DOHH2 (cell line): ENCODE results near the gene EML1.

Experiments
- H3F3A ChIP-seq: fragments of 200-600 bp; sonication (generic), shearing (Covaris generic); 2 replicates; pipeline ENCODE4 v1.6.0; 2016; ENCODE audit warnings: antibody characterized with exemption, mild to moderate bottlenecking; ENCODE audit not compliant: control insufficient read depth, insufficient read depth
- H3K27ac ChIP-seq: fragments of 200-600 bp; sonication (generic); 2 replicates; pipeline ENCODE4 v1.5.1; 2014; ENCODE audit warnings: low read depth, mild to moderate bottlenecking, low read length, moderate library complexity
- H3K27me3 ChIP-seq: fragments of 200-600 bp; sonication (generic); 2 replicates; pipeline ENCODE4 v1.6.1; 2014; ENCODE audit warnings: mild to moderate bottlenecking, low read length, mixed read lengths; ENCODE audit not compliant: control insufficient read depth
- H3K36me3 ChIP-seq: fragments of 200-600 bp; sonication (generic); 2 replicates; pipeline ENCODE4 v1.6.1; 2014; ENCODE audit warnings: mild to moderate bottlenecking, low read length, moderate library complexity, mixed read lengths; ENCODE audit not compliant: control insufficient read depth
- H3K4me1 ChIP-seq: fragments of 200-600 bp; sonication (generic); 2 replicates; pipeline ENCODE4 v1.6.1; 2014; ENCODE audit warnings: mild to moderate bottlenecking, low read length, mixed read lengths; ENCODE audit not compliant: control insufficient read depth
- H3K4me2 ChIP-seq: fragments of 200-600 bp; sonication (generic); 2 replicates; pipeline ENCODE4 v1.6.0; 2014; ENCODE audit warnings: mild to moderate bottlenecking, low read length, moderate library complexity
- H3K4me3 ChIP-seq: fragments of 200-600 bp; sonication (generic); 2 replicates; pipeline ENCODE4 v1.5.1; 2014; ENCODE audit warnings: mild to moderate bottlenecking, low read length, mixed read lengths
- H3K79me2 ChIP-seq: fragments of 200-600 bp; sonication (generic); 2 replicates; pipeline ENCODE4 v1.6.1; 2014; ENCODE audit warnings: mild to moderate bottlenecking, low read length, mixed read lengths; ENCODE audit not compliant: control insufficient read depth
- H3K9me2 ChIP-seq: fragments of 200-600 bp; sonication (generic); replicated peaks from 2 replicates; pipeline ENCODE4 v1.6.1; 2014; ENCODE audit warnings: mild to moderate bottlenecking, low read length, mixed read lengths; ENCODE audit not compliant: control insufficient read depth
- H3K9me3 ChIP-seq: fragments of 200-600 bp; sonication (generic); 2 replicates; pipeline ENCODE4 v1.6.1; 2014; ENCODE audit warnings: antibody characterized with exemption, low read length, mixed read lengths; ENCODE audit not compliant: control insufficient read depth, insufficient read depth
- H4K20me1 ChIP-seq: fragments of 200-600 bp; sonication (generic); 2 replicates; pipeline ENCODE4 v1.6.0; 2014; ENCODE audit warnings: low read depth, mild to moderate bottlenecking, antibody characterized with exemption, low read length, moderate library complexity; ENCODE audit not compliant: control insufficient read depth, insufficient read depth
- CTCF ChIP-seq: fragments of 200-600 bp; sonication (generic); IDR thresholded peaks from one replicate; pipeline ENCODE4 v1.5.1; 2014; ENCODE audit warnings: antibody characterized with exemption, mild to moderate bottlenecking, low read depth, low read length; ENCODE audit not compliant: poor library complexity, severe bottlenecking
- EZH2phosphoT487 ChIP-seq: fragments of 200-600 bp; sonication (generic); IDR thresholded peaks from 2 replicates; pipeline ENCODE4 v1.6.1; 2017; ENCODE audit warnings: borderline replicate concordance, mild to moderate bottlenecking, antibody characterized with exemption, low read length, moderate library complexity, mixed read lengths

The EML1 gene

DNA sequence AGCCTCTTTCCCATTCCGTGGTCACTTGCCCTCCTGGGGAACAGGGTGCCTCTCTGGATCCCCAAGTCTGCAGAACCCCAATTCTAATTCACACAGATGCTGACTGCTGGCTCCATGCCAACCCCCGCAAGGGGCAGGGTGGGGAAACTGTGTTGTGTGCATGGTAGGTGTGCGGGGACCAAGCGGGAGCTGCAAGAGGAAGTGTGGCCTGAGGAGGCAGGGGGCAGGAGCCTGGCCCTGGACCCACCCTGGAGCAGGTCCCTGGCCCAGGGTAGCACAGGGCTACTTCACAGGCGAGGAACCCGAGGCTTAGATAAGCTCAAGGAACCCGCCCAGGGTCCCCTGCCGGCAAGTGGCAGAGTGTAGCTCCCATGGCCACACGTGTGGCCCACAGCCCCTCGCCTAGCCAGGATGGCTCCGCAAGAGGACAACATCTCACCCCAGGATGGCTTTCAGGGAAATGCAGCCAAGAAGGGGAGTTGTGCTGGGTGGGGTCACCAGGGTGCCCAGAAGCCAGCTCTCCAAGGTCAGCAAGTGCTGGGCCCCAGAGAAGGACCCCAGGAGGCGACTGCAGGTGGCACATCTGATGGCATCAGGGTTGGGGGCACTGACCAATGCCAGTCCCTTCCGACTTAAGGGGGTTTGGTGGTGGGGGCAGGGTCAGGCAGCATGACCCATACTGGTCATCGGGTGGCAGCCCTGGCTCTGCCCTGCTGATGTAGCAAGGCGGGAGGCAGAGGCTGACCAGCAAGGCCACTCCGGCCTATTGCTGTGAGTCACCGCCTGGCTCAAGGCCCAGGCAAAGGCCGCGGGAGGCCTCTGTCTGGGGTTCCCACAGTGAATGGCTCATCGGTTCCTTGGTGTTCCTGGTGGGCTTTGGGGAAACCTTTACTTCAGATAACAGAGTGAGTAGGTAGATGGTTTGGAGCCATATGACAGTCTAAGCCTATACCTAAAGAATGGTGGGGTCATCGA is 37.3 kb upstream of the EML1 start:
- H4K20me1 ChIP-seq: no peaks in the 10 kb centered on the region
- H3K4me1 ChIP-seq: no peaks in the 10 kb centered on the region
- H3K9me3 ChIP-seq: no peaks in the 10 kb centered on the region
- no peak overlapping the region for H3K4me3 ChIP-seq
- H3K36me3 ChIP-seq: no peaks in the 10 kb centered on the region
- no peaks in the 10 kb centered on the region for H3F3A ChIP-seq
- no peaks in the 10 kb centered on the region for H3K79me2 ChIP-seq
- no peak overlapping the region for H3K27ac ChIP-seq
- H3K9me2 ChIP-seq: no peaks in the 10 kb centered on the region
- TF ChIP-seq CTCF (no peak), EZH2phosphoT487 (no peak)
- peaks cover 33% of the 10 kb centered on the region for H3K27me3 ChIP-seq
- no peak overlapping the region for H3K4me2 ChIP-seq

- H3K4me1 ChIP-seq: no peaks in the 10 kb centered on the region
- H3F3A ChIP-seq: no peaks in the 10 kb centered on the region
- H3K27me3 ChIP-seq: peaks cover 29% of the 10 kb centered on the region
- TF ChIP-seq EZH2phosphoT487 (no peak), CTCF (no peak)
- H3K4me3 ChIP-seq: no peak overlapping the region
- H3K27ac ChIP-seq: no peak overlapping the region
- H3K9me2 ChIP-seq: no peaks in the 10 kb centered on the region
- no peaks in the 10 kb centered on the region for H4K20me1 ChIP-seq
- H3K79me2 ChIP-seq: no peaks in the 10 kb centered on the region
- no peaks in the 10 kb centered on the region for H3K36me3 ChIP-seq
- H3K4me2 ChIP-seq: no peak overlapping the region
- no peaks in the 10 kb centered on the region for H3K9me3 ChIP-seq
These were observed 36.4 kb upstream of the EML1 start for GRCh38 chr14:99756796-99757195.

DNA sequence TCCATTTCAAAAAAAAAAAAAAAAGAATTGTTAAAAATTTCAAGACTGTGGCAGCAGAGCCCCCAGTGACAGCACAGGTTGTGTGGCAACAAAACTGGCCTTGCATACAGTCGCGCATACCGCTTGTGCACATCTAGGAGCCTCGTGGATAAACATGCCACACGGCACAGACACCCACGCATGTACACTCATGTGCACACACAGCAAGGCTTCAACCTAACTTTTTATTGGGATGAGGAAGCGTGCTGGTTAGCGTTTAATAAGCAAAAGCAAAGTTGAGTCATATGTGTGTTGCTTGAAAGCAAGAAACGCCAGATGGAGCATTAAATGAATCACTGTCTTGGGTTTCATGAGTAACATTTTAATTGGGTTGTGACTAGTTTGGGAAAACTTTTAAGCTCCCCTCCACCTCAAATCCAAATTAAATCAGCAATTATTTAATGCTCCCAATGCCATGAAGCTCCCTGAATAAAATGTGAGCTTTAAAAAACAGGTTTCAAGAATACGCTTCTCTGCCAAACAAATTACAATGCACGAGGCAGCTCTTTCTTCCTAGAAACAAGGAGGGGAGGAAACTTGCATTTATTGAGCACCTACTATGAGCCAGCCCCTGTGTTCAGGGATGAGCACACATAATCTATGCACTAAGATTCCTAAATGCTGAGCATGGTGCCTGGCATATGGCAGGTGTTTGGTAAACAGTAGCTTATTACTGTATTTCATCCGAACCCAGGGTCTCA is 35.7 kb upstream of the EML1 start:
- peaks cover 23% of the 10 kb centered on the region for H3K27me3 ChIP-seq
- no peaks in the 10 kb centered on the region for H3F3A ChIP-seq
- H3K9me3 ChIP-seq: no peaks in the 10 kb centered on the region
- no peaks in the 10 kb centered on the region for H3K4me1 ChIP-seq
- no peaks in the 10 kb centered on the region for H4K20me1 ChIP-seq
- no peak overlapping the region for H3K4me2 ChIP-seq
- TF ChIP-seq CTCF: no peak
- TF ChIP-seq EZH2phosphoT487: no peak
- H3K79me2 ChIP-seq: no peaks in the 10 kb centered on the region
- H3K9me2 ChIP-seq: no peaks in the 10 kb centered on the region
- no peak overlapping the region for H3K27ac ChIP-seq
- no peaks in the 10 kb centered on the region for H3K36me3 ChIP-seq
- no peak overlapping the region for H3K4me3 ChIP-seq
